Naive B cell (primary cell): ENCODE measurements around the gene ARL9. TPM values are rescaled to one million over a fixed set of nuclear protein-coding genes. Genes with fewer than 3 reads are reported as not detected.
"Not testable (repeated sequence)": the region's sequence is repeated elsewhere in the genome, so short reads cannot be mapped to it uniquely, and the experiment has no call there.

Experiments
- ATAC-seq, 2 donors: fragments of 150-1000 bp; cut with Tn5 transposase; 2 replicates each; pipeline ENCODE4 v1.10.0; 2021; ENCODE audit warnings: low read depth in 2 of 2, mild to moderate bottlenecking in 2 of 2, moderate library complexity in 2 of 2
- DNase-seq: peaks from one replicate; pipeline ENCODE4 v3.0.0; 2022
- H3K27ac Mint-ChIP-seq, 6 donors: one replicate each; pipeline ENCODE4 v1.8.0; 2020 to 2022; ENCODE audit warnings: mild to moderate bottlenecking in 6 of 6, mixed read lengths in 6 of 6, moderate library complexity in 5 of 6, inconsistent platforms in 2 of 6
- H3K27me3 Mint-ChIP-seq, 3 donors: one replicate each; pipeline ENCODE4 v1.8.0; 2021 to 2022; ENCODE audit warnings: mixed read lengths in 3 of 3, mild to moderate bottlenecking in 1 of 3
- H3K36me3 Mint-ChIP-seq, 2 donors: one replicate each; pipeline ENCODE4 v1.8.0; 2020 to 2022; ENCODE audit warnings: mixed read lengths in 2 of 2, inconsistent platforms in 1 of 2, mild to moderate bottlenecking in 1 of 2
- H3K4me1 Mint-ChIP-seq, 3 donors: one replicate each; pipeline ENCODE4 v1.8.0; 2020 to 2022; ENCODE audit warnings: mixed read lengths in 3 of 3, inconsistent platforms in 1 of 3, mild to moderate bottlenecking in 1 of 3, moderate library complexity in 1 of 3
- H3K4me3 Mint-ChIP-seq, 8 donors: one replicate each; pipeline ENCODE4 v1.8.0; 2020 to 2022; ENCODE audit warnings: mild to moderate bottlenecking in 8 of 8, mixed read lengths in 8 of 8, moderate library complexity in 8 of 8, inconsistent platforms in 2 of 8
- H3K9me3 Mint-ChIP-seq, 7 donors: one replicate each; pipeline ENCODE4 v1.8.0; 2020 to 2022; ENCODE audit warnings: mixed read lengths in 7 of 7, mild to moderate bottlenecking in 5 of 7, inconsistent platforms in 2 of 7, moderate library complexity in 1 of 7
- polyA plus RNA-seq, 6 donors: library from polyadenylated mRNA; unstranded; fragments of 300-500 nt; fragmentation: Illumina TruSeq; gene quantifications; one replicate each; pipeline ENCODE4 v1.2.3, GENCODE V29; 2021; ENCODE audit warnings: low read depth in 6 of 6

Gene ARL9, protein sequence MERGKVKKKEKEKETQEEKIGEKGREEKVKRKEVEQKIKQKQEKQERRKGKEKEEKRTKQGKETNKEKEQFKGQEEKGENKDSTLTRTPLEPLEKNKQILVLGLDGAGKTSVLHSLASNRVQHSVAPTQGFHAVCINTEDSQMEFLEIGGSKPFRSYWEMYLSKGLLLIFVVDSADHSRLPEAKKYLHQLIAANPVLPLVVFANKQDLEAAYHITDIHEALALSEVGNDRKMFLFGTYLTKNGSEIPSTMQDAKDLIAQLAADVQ
- polyA plus RNA-seq: not detected

DNA sequence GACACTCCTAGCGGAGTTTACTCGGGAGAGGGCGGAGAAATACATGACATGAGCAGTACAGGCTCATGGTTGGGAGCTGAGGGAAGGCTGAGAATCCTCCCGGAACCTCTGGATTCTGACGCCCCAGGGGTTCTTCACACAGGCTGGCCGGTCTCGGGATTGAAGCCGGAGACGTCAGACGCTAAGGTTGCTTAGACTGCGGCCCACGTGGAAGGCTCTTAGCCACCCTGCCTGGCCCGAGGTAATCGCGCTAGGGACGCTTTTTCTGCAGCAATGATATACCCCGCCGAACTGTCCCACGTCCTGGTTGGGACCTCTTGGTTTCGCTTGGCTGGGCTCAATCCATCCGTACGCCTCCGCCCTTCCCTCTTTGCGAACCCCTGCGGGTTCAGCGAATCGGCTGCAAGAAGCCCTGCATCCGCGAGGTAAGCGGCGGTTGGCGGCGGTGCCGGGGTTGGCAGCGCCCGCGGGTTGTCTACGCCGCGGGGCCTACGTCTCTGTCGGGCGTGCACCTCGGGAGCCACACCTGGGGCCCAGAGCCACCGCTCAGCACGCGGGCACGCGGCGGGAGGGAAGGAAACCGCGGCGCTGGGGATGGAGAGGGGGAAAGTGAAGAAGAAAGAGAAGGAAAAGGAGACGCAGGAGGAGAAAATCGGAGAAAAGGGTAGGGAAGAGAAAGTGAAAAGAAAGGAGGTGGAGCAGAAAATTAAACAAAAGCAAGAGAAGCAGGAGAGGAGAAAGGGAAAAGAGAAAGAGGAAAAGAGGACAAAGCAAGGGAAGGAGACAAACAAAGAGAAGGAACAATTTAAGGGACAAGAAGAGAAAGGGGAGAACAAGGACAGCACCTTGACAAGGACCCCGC, at the start of gene ARL9:
Gene ARL9 (plus strand): TSS at position 523 of the 862 bp plus-strand sequence. CDS start 72 bp downstream, at position 595.
- peak; percentile 92 to 95 for ATAC-seq
- Mint-ChIP-seq H3K4me3 (peak within 1 kb of the TSS; percentile 82 to 96 (median 95)), H3K27me3 (peaks cover 3 to 9% (median 6%) of the 10 kb centered on the region in 3 donors), H3K4me1 (peaks cover 16 to 22% (median 19%) of the 10 kb centered on the region in 3 donors), H3K27ac (peak within 1 kb of the TSS; percentile 81 to 98 (median 89)), H3K9me3 (no peaks in the 10 kb centered on the region), H3K36me3 (no peaks in the 10 kb centered on the region)
- DNase-seq: peak; percentile 59

DNA sequence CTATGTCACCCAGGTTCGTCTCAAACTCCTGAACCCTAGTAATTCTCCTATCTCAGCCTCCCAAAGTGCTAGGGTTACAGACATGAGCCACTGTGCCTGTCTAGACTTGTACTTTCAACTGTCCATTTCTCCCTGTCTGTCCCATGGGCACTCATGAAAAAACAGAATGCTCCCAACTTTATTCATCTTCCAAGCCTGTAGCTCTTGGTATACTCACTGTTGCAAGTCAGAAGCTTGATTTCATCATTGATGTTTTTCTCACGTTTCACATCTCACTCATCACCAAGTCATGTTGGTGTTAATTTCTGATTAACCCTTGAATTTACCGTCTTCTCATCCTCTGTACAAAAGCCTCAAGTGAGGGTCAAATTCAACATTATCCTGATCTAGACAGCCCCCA, 45.5 kb upstream of the ARL9 start:
- Mint-ChIP-seq H3K27me3 (no peaks in the 10 kb centered on the region), H3K27ac (peak overlapping the region in 1 of 6 donors; percentile 76), H3K36me3 (peaks cover 18 to 29% of the 10 kb centered on the region in 2 donors)

DNA sequence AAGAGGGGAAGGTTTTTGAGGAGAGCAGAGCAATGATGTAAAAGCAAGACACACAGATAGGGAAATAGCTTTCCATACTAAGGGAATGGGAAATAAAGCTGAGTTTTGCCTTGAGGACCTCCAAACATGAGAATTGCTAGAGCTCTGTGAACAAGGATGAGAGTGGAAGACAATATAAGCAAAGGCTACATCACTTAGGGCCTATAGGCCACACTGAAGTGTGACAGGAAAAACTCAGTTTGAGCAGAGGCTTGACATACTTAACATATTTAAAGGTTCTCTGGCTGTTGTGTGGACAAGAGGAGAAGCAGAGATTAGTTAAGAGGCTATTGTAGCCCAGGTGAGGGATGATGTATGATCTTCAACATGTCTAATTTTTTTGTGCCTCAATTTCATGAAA, 43.4 kb upstream of the ARL9 start:
- Mint-ChIP-seq H3K27me3 (no peaks in the 10 kb centered on the region), H3K4me3 (peak overlapping the region in 1 of 8 donors; percentile 12), H3K9me3 (no peaks in the 10 kb centered on the region), H3K4me1 (peaks cover 22 to 32% (median 31%) of the 10 kb centered on the region in 3 donors), H3K36me3 (peaks cover 18 to 24% of the 10 kb centered on the region in 2 donors), H3K27ac (no peak overlapping the region)
- no peak for DNase-seq
- ATAC-seq: no peak

More for the DNA sequence above, 45.5 kb upstream of the ARL9 start:
- Mint-ChIP-seq H3K4me3 (no peak overlapping the region), H3K4me1 (peaks cover 11 to 13% (median 11%) of the 10 kb centered on the region in 3 donors), H3K9me3 (no peaks in the 10 kb centered on the region)
- ATAC-seq: no peak
- DNase-seq: no peak

DNA sequence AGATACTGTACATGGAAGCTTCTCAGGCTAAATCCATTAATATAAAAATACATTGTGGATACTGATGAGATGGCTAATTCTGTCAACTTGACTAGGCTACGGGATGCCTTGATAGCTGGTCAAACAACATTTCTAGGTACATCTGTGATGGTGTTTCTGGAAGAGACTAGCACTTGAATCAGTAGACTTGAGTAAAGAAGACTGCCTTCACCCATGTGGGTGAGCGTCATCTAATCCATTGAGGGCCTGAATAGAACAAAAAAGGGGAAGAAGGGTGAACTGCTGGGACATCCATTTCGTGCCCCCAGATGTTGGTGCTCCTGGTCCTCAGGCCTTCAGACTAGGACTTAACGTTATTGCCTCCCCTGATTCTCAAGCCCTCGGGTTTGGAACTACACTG, 41.9 kb upstream of the ARL9 start:
- H3K36me3 Mint-ChIP-seq: peaks cover 18 to 27% of the 10 kb centered on the region in 2 donors
- H3K27ac Mint-ChIP-seq: no peak overlapping the region
- H3K4me3 Mint-ChIP-seq: peak overlapping the region in 2 of 8 donors; percentile 2 to 96
- no peaks in the 10 kb centered on the region for H3K9me3 Mint-ChIP-seq
- DNase-seq (no peak), ATAC-seq (no peak)
- H3K4me1 Mint-ChIP-seq: peaks cover 31 to 45% (median 44%) of the 10 kb centered on the region in 3 donors
- H3K27me3 Mint-ChIP-seq: no peaks in the 10 kb centered on the region

- H3K27me3 Mint-ChIP-seq: no peaks in the 10 kb centered on the region
- peaks cover 36 to 54% (median 51%) of the 10 kb centered on the region in 3 donors for H3K4me1 Mint-ChIP-seq
- DNase-seq (no peak), ATAC-seq (no peak)
- peak overlapping the region in 5 of 8 donors; percentile 3 to 96 (median 17) for H3K4me3 Mint-ChIP-seq
- no peaks in the 10 kb centered on the region for H3K9me3 Mint-ChIP-seq
- peak overlapping the region in 3 of 6 donors; percentile 5 to 87 (median 82) for H3K27ac Mint-ChIP-seq
- H3K36me3 Mint-ChIP-seq: peaks cover 18 to 25% of the 10 kb centered on the region in 2 donors
These were observed 41.0 kb upstream of the ARL9 start for GRCh38 chr4:56464581-56464980.

GRCh38 chr4:56465599-56466295, 39.8 kb upstream of the ARL9 start:
- Mint-ChIP-seq H3K9me3 (no peaks in the 10 kb centered on the region), H3K4me1 (peaks cover 43 to 62% (median 57%) of the 10 kb centered on the region in 3 donors), H3K4me3 (peak overlapping the region; percentile 94 to 100 (median 98)), H3K36me3 (peaks cover 8 to 21% of the 10 kb centered on the region in 2 donors), H3K27ac (peak overlapping the region; percentile 22 to 97 (median 63)), H3K27me3 (no peaks in the 10 kb centered on the region)
- ATAC-seq (no peak), DNase-seq (no peak)

GRCh38 chr4:56466296-56466761, 39.3 kb upstream of the ARL9 start:
- not testable (repeated sequence) for H3K27me3 Mint-ChIP-seq, DNase-seq, ATAC-seq, H3K9me3 Mint-ChIP-seq
- Mint-ChIP-seq H3K4me3 (peak overlapping the region; percentile 94 to 100 (median 98)), H3K27ac (peak overlapping the region in 5 of 6 donors; percentile 28 to 97 (median 95)), H3K36me3 (peaks cover 8 to 21% of the 10 kb centered on the region in 2 donors), H3K4me1 (peaks cover 43 to 62% (median 57%) of the 10 kb centered on the region in 3 donors)

GRCh38 chr4:56466910-56467283, 38.7 kb upstream of the ARL9 start:
- Mint-ChIP-seq H3K36me3 (peaks cover 5 to 19% of the 10 kb centered on the region in 2 donors), H3K27me3 (no peaks in the 10 kb centered on the region), H3K27ac (peak overlapping the region; percentile 92 to 99 (median 96)), H3K9me3 (no peaks in the 10 kb centered on the region), H3K4me1 (peaks cover 41 to 62% (median 57%) of the 10 kb centered on the region in 3 donors), H3K4me3 (peak overlapping the region; percentile 94 to 100 (median 98))
- DNase-seq (no peak), ATAC-seq (no peak)

- Mint-ChIP-seq H3K27me3 (no peaks in the 10 kb centered on the region), H3K4me1 (peaks cover 38 to 62% (median 57%) of the 10 kb centered on the region in 3 donors), H3K27ac (peak within 1 kb of the TSS; percentile 92 to 99 (median 96)), H3K36me3 (peaks cover 0 to 16% of the 10 kb centered on the region in 2 donors), H3K4me3 (peak within 1 kb of the TSS; percentile 94 to 100 (median 98)), H3K9me3 (no peaks in the 10 kb centered on the region)
- peak; percentile 95 to 96 for ATAC-seq
- peak; percentile 85 for DNase-seq
These were observed 38.1 kb upstream of the ARL9 start, which contains the start of gene SRP72 for GRCh38 chr4:56467284-56468096. Gene SRP72 (plus strand): TSS chr4:56467617. CDS start chr4:56467636, 19 bp downstream.

GRCh38 chr4:56468097-56468422, 37.5 kb upstream of the ARL9 start:
- Mint-ChIP-seq H3K27ac (peak overlapping the region; percentile 86 to 99 (median 96)), H3K9me3 (no peaks in the 10 kb centered on the region), H3K27me3 (no peaks in the 10 kb centered on the region), H3K4me1 (peaks cover 38 to 62% (median 57%) of the 10 kb centered on the region in 3 donors), H3K36me3 (peaks cover 0 to 16% of the 10 kb centered on the region in 2 donors), H3K4me3 (peak overlapping the region; percentile 94 to 100 (median 98))
- DNase-seq: no peak
- peak; percentile 34 to 35 for ATAC-seq

GRCh38 chr4:56469489-56470210, 35.9 kb upstream of the ARL9 start:
- no peak for ATAC-seq
- Mint-ChIP-seq H3K27me3 (no peaks in the 10 kb centered on the region), H3K4me1 (peaks cover 33 to 54% (median 46%) of the 10 kb centered on the region in 3 donors), H3K9me3 (no peaks in the 10 kb centered on the region), H3K27ac (peak overlapping the region in 4 of 6 donors; percentile 18 to 90 (median 71)), H3K36me3 (peaks cover 0 to 19% of the 10 kb centered on the region in 2 donors), H3K4me3 (peak overlapping the region in 7 of 8 donors; percentile 2 to 96 (median 69))
- no peak for DNase-seq

GRCh38 chr4:56475917-56476316, 29.7 kb upstream of the ARL9 start:
- DNase-seq (no peak), ATAC-seq (no peak)
- peaks cover 15 to 20% of the 10 kb centered on the region in 2 donors for H3K36me3 Mint-ChIP-seq
- no peaks in the 10 kb centered on the region for H3K27me3 Mint-ChIP-seq
- no peak overlapping the region for H3K27ac Mint-ChIP-seq
- H3K9me3 Mint-ChIP-seq: no peaks in the 10 kb centered on the region
- no peak overlapping the region for H3K4me3 Mint-ChIP-seq
- no peaks in the 10 kb centered on the region for H3K4me1 Mint-ChIP-seq
